ENCODE data around the gene PRKCQ.

Gene PRKCQ

DNA sequence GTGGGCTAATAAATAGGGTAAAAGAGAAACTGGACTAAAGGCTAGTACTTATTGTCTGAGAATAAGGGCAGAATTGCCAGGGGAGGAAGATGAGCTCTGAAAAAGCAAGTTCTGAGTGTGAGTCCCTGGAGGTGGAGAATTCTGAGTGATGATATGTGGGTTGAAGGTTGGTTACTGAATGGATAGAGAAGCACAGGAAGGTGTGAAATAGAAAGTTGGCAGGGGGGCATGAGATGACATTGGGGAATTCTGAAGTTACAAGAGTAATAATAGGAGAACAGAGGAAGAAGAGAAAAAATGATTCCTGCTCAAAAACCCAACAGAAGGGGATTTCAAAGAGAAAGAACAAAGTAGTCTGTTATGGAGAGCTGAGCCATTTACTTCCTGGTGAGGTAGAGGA is 76.9 kb downstream of the PRKCQ start:
- DNase-seq (ENCODE audit: low spot score), result no peak
- in situ Hi-C loops (cut with MboI; ENCODE audit: low pct_unique_long_range_greater_than_20kb, low sequenced_read_pairs, unreplicated experiment), result no loop called here
- TF ChIP-seq, protein P1, sequence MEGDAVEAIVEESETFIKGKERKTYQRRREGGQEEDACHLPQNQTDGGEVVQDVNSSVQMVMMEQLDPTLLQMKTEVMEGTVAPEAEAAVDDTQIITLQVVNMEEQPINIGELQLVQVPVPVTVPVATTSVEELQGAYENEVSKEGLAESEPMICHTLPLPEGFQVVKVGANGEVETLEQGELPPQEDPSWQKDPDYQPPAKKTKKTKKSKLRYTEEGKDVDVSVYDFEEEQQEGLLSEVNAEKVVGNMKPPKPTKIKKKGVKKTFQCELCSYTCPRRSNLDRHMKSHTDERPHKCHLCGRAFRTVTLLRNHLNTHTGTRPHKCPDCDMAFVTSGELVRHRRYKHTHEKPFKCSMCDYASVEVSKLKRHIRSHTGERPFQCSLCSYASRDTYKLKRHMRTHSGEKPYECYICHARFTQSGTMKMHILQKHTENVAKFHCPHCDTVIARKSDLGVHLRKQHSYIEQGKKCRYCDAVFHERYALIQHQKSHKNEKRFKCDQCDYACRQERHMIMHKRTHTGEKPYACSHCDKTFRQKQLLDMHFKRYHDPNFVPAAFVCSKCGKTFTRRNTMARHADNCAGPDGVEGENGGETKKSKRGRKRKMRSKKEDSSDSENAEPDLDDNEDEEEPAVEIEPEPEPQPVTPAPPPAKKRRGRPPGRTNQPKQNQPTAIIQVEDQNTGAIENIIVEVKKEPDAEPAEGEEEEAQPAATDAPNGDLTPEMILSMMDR (IDR thresholded peaks at IDR 0.05; ENCODE audit: extremely low read depth, insufficient read depth, missing control alignments), result no peak

DNA sequence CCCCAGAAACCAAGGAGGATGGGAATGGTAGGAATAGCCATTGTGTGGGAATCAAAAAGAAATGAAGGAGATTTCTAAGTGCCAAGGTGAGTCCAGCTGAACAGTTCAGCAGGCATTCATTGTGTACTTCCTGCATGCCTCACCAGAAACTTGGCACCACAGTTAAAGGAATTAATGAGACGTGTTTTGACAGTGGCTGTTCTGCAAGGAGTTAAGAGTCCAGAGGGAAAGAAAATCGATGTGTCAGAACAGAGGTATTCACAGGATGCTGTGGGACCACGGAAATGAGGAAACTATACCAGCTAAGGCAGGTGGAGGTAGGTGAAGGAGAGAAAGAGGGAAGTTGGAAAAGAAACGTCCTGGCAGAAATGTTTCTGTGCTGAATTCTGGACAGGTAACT is 78.1 kb downstream of the PRKCQ start:
- TF ChIP-seq, protein P1 (IDR thresholded peaks at IDR 0.05; ENCODE audit: extremely low read depth, insufficient read depth, missing control alignments), result no peak
- in situ Hi-C loops (cut with MboI; ENCODE audit: low pct_unique_long_range_greater_than_20kb, low sequenced_read_pairs, unreplicated experiment), result no loop called here
- DNase-seq (ENCODE audit: low spot score), result no peak

DNA sequence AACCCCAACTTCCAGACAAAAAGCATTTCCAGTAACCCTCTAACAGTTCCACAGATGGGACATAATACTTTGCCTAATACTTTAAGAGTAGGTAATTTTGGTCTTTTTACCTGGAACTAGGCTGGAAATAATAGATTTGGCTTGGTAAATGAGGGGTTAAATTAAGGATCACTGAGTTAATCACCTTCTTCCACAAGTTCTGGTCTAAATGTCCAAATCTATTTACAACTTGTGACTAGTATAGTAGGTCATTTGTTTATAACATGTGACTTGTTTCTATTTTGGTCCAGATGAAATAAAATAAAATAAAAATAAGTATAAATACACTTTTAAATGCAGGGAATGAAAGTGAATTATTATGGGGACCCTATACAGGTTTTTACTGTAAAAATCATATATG is 80.1 kb downstream of the PRKCQ start:
- in situ Hi-C loops (cut with MboI; ENCODE audit: low pct_unique_long_range_greater_than_20kb, low sequenced_read_pairs, unreplicated experiment), result no loop called here
- TF ChIP-seq, protein P1 (IDR thresholded peaks at IDR 0.05; ENCODE audit: extremely low read depth, insufficient read depth, missing control alignments), result no peak
- no peak for DNase-seq (ENCODE audit: low spot score)

DNA sequence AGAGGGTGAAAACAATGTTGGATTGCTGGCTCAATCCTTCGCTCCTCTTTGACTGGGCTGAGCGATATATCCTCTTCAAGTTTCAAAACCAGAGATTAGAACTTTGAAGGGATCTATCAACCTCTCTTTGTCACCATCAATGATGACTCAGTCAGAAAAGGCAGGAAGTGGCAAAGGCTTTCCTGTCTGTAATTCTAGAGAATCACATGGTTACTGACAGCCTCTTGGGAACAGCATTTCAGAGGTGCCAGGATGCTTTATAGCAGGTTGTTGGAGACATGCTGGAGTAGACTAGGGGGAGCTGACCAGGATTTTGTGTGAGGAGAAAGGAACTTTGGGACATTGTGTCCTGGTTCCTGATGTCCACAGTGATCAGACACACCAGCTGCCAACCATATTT is 81.3 kb downstream of the PRKCQ start:
- TF ChIP-seq, protein P1 (IDR thresholded peaks at IDR 0.05; ENCODE audit: extremely low read depth, insufficient read depth, missing control alignments), result no peak
- DNase-seq (ENCODE audit: low spot score), result no peak
- in situ Hi-C loops (cut with MboI; ENCODE audit: low pct_unique_long_range_greater_than_20kb, low sequenced_read_pairs, unreplicated experiment), result no loop called here

DNA sequence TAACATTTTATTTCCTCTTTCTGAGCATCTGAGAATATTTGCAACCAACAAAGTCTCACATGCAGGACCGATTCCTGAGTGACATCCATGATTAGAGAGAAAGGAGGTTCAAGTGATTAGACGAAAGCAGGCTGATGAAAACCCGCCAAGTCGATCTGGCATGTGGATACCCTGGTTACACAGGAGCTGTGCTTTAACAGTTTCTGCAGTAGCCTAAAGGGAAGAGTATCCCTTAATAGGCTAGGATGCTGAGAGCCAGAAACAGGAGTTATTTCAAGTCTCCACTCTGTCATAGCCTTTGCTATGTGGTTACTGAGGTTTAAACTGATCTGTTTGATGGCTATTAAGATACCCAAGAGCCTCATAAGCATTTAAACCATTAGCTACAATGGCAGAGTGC is 82.5 kb downstream of the PRKCQ start:
- TF ChIP-seq, protein P1 (IDR thresholded peaks at IDR 0.05; ENCODE audit: extremely low read depth, insufficient read depth, missing control alignments), result no peak
- in situ Hi-C loops (cut with MboI; ENCODE audit: low pct_unique_long_range_greater_than_20kb, low sequenced_read_pairs, unreplicated experiment), result no loop called here
- no peak for DNase-seq (ENCODE audit: low spot score)

DNA sequence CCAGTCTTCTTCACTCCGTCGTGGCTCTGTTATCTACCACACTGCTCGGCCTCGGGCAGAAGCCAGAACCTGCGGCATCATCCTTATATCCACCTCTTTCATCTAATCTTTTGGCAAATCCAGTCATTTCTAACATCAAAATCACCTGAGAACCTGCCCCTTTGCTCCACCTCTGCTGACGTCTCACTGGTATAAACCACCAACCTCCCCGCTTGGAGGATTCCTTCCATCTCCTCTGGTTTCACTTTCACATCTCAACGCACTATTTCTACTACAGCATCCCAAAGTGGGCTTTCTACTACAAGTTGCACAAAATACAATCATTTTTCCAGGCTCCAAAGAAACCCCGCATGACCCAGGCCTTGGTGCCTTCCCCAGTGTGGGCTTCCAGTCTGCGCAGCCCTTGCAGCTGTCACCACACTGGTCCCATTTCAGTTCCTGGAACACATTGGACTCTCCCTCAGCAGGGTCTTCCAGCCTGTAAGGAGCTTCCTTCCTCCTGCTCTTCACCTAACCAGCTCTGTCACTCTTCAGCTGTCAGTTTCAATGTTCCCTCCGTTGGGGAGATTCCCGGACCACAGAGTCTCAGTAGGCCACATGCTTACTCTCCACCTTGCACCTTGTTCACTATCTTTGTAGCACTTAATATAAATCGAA is 85.0 kb downstream of the PRKCQ start:
- in situ Hi-C loops (cut with MboI; ENCODE audit: low pct_unique_long_range_greater_than_20kb, low sequenced_read_pairs, unreplicated experiment), result no loop called here
- TF ChIP-seq, protein P1 (IDR thresholded peaks at IDR 0.05; ENCODE audit: extremely low read depth, insufficient read depth, missing control alignments), result no peak
- no peak for DNase-seq (ENCODE audit: low spot score)
